Glomerular endothelial cell (primary cell): ENCODE results near the gene PLD1. TPM values are rescaled to one million over a fixed set of nuclear protein-coding genes. Genes with fewer than 3 reads are reported as not detected.
"Not testable (repeated sequence)": the region's sequence is repeated elsewhere in the genome, so short reads cannot be mapped to it uniquely, and the experiment has no call there.

Source experiments
- DNase-seq: peaks from one replicate; pipeline ENCODE4 v3.0.0-alpha.2; 2011; ENCODE audit warnings: low read depth, low spot score; ENCODE audit errors: extremely low read depth
- total RNA-seq: library from RNA; depleted of rRNA; stranded (reverse); fragments of >200 nt; gene quantifications from 2 replicates; pipeline ENCODE4 v1.2.3, GENCODE V29; 2015

Gene PLD1
- total RNA-seq, 1 donor from 2014 or later: 47.6 TPM

GRCh38 chr3:171821044-171821443 lies 10.8 kb upstream of the PLD1 start:
- DNase-seq: no peak

DNA sequence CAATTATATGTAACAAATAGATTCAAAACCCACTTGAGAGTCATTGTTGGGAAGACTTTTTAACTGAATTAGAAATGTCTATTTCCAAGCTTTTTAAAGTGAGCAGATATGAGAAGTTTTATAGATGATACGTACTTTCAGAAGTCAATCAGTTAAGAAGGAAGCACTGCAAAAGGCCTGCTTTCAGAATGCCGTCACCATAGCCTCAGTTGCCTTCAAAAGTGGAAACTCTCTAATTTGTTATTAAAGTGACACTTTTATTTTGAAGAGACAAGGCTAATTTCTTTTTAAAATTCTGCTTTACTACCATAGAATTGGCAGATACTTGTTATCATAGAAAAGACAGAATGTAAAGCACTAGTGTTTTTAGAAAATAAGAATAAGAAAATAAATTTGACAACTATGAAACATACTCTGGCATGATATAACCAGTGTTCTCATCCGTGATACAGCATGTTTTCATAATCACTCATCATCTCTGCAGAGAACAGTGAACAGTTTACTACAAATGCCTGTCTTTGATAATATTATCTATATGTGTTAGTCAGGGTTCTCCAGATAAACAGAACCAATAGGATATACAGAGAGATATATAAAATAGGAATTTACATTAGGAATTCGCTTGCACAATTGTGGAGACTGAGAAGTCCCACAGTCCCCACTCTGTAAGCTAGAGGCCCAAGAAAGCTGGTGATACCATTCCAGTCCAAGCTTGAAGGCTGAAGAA lies 7.0 kb upstream of the PLD1 start:
- no peak for DNase-seq

DNA sequence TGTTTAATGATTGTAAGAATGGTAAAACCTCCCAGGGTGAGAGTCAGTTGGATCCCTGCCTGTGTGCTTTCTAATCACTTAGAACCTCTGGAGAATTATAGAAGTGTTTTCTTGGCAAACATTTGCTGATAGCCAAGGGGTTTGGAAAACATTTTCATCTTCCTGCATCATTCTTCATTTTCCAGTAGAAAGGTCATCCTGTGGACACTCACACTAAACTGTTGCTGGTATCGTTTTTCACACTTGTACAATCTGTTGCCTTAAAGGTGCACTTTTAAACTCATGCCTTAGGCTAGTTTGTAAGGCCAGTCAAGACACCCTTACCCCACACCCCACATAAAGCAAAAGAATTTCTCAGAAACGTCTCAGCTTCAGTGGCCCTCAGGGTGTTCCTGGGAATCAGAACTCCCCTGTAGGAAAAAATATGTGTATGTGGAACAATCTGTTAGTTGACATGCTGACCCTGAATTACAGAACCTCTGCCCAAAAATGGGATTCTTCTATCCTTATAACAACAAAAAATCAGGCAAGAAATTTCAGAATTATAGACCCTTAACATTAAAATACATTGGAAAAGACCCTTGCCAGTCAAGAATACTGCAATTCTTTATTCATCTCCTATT lies 5.8 kb upstream of the PLD1 start:
- DNase-seq: no peak

GRCh38 chr3:171814662-171815061 lies 4.4 kb upstream of the PLD1 start:
- DNase-seq: not testable (repeated sequence)

- DNase-seq: no peak
Observed at GRCh38 chr3:171813897-171814460, 3.7 kb upstream of the PLD1 start.

DNA sequence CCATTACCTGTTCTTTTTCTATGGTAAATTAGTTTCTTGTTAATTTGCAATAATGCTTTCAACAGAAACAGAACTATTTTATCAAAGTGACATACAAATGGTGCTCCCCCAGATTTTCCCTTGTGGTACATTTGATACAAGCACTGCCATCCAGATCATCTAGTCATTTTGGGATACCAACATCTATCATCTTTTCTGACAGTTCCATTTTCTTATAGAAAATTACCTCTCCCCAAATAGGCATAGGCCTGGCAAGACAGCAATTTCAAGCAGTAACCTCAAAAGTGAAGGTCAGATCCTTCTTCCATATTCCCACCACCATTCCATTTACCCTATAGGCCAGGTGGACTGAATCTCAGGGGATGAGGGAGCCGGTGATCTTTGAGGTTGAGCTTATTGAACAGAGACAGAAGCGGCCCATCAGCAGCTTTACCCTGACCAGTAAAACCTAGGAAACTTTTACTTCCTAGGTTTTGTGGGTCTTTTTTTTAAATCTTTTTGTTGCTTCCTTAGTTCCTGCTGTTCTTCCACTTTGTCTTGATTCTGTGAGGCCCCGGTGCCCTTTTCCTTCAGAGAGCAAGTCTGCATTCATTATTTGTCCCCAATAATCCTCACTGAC lies 3.1 kb upstream of the PLD1 start:
- no peak for DNase-seq

- DNase-seq: no peak
Observed at GRCh38 chr3:171812811-171813210, 2.5 kb upstream of the PLD1 start.

- no peak for DNase-seq
Observed at GRCh38 chr3:171811913-171812335, 1.6 kb upstream of the PLD1 start.

DNA sequence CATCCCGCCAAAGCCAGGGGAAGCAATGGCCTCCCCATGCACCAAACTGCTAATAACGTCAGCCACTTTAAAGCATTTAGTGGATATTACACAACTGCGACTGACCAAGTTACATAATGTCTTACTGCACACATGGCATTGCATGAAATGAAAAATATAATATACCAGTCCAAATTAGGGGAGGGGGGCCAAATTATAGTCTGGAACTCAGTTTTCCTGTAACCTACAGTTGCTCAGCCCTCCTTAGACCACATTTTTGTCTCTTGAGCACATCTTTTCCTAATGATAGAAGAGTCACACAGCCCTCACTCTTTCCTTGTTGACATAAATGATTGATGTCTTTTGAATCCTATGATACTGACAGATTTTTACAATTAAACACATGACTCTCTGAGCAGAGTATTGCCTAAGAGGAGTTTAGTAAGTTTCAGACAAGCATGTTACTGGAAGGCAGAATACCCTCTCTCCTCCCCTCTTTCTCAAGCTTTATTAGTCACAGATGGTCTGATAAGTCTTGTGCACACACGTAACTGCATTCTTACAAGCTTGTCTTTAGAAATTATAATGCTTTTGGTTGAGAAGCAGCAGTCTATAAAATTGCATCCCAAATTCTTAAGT lies 1.1 kb upstream of the PLD1 start:
- no peak for DNase-seq

DNA sequence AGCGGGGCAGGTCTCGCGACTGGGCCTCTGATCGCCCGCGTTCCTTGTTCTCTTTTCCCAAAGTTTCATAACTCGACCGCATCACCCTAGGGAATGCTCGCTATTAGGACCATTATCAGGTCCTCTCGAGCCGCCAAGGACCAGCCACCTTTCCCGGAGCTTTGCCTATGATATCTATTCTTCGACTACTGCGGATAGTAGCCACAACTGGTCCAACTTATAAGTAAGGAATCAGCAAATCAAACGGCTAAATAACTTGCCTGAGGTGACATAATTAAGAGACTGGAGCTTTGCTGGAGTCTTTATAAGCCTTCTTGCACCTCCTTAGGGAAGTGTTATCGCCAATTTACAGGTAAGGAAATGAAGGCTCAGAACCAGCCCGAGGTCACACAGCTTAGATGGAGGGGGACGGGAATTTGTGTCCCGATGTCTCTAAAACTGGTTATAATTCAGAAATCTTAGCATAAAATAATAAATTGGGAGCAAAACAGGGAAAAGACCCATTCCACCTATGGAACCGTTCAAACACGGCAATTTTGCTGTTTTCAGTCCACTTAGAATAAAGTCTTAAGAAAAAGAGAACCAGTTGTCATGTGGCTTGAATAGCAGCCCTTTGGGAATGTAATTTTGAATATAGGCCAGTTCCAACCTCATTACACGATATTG lies 479 bp upstream of the PLD1 start:
- DNase-seq: no peak

DNA sequence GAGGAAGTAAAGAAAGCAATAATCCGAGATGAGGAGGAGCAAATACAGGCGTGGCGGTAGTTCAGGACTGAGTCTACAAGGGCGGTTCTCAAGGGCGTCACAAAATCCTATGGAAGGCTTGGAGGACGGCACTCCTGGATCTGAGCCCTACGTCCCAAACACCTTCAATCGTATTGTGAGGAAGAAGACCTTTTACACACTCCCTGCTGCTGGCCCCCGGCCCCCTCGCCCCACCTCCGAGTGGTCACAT lies 747 bp downstream of the PLD1 start:
- no peak for DNase-seq

GRCh38 chr3:171807806-171808205 lies 2.5 kb downstream of the PLD1 start:
- no peak for DNase-seq

- DNase-seq: no peak
Observed at GRCh38 chr3:171807129-171807675, 3.1 kb downstream of the PLD1 start.

- no peak for DNase-seq
Observed at GRCh38 chr3:171806200-171807128, 3.8 kb downstream of the PLD1 start.

DNA sequence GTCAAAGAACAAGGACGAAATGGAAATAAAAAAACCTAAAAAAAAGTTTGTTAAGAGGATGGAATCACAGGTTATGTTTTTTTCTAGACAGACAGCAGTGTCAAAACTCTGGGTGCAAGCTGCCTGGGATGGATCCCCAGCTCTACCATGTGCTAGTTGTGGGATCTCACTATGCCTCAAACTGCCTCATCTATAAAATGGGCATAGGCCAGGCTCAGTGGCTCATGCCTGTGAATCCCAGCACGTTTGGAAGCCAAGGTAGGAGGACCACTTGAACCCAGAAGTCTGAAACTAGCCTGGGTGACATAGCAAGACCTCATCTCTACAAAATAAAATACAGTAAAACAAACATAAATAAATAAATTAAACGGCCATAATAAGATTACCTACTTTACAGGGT lies 4.6 kb downstream of the PLD1 start:
- DNase-seq: no peak

- DNase-seq: no peak
Observed at GRCh38 chr3:171804618-171805389, 5.5 kb downstream of the PLD1 start.

GRCh38 chr3:171803044-171803443 lies 7.2 kb downstream of the PLD1 start:
- no peak for DNase-seq

- DNase-seq: no peak
Observed at GRCh38 chr3:171802590-171802956, 7.7 kb downstream of the PLD1 start.
